OCI-LY1 (cell line): ENCODE measurements around the gene UCP3.

ENCODE experiments used
- H2AFZ ChIP-seq: fragments of 200-600 bp; sonication (generic), shearing (Covaris generic); 2 replicates; pipeline ENCODE4 v1.6.0; 2014; ENCODE audit warnings: antibody characterized with exemption, mild to moderate bottlenecking, low read length
- H3F3A ChIP-seq: fragments of 200-600 bp; sonication (generic), shearing (Covaris generic); 2 replicates; pipeline ENCODE4 v1.6.0; 2014; ENCODE audit warnings: mild to moderate bottlenecking, antibody characterized with exemption, low read length, moderate library complexity; ENCODE audit not compliant: insufficient read depth
- H3K27ac ChIP-seq: fragments of 200-600 bp; sonication (generic); 2 replicates; pipeline ENCODE4 v1.5.1; 2014; ENCODE audit warnings: low read length, mixed run types, mild to moderate bottlenecking, low read depth; ENCODE audit not compliant: poor library complexity, severe bottlenecking
- H3K27me3 ChIP-seq: fragments of 200-600 bp; sonication (generic); 2 replicates; pipeline ENCODE4 v1.6.0; 2014; ENCODE audit warnings: antibody characterized with exemption, mild to moderate bottlenecking, low read length, moderate library complexity; ENCODE audit not compliant: insufficient read depth
- H3K36me3 ChIP-seq: fragments of 200-600 bp; sonication (generic); 2 replicates; pipeline ENCODE4 v1.6.1; 2014; ENCODE audit warnings: mild to moderate bottlenecking, antibody characterized with exemption, low read length, moderate library complexity, mixed read lengths; ENCODE audit not compliant: insufficient read depth
- H3K4me1 ChIP-seq: fragments of 200-600 bp; sonication (generic); 2 replicates; pipeline ENCODE4 v1.5.1; 2014; ENCODE audit warnings: mild to moderate bottlenecking, low read length, moderate library complexity; ENCODE audit not compliant: insufficient read depth, severe bottlenecking
- H3K4me2 ChIP-seq: fragments of 200-600 bp; sonication (generic), shearing (Covaris generic); 2 replicates; pipeline ENCODE4 v1.6.1; 2014; ENCODE audit warnings: low read length
- H3K4me3 ChIP-seq: fragments of 200-600 bp; sonication (generic); 2 replicates; pipeline ENCODE4 v1.5.1; 2014; ENCODE audit warnings: low read length, low read depth, mild to moderate bottlenecking, mixed read lengths; ENCODE audit not compliant: poor library complexity, severe bottlenecking
- H3K79me2 ChIP-seq: fragments of 200-600 bp; shearing (Covaris generic); 2 replicates; pipeline ENCODE4 v1.6.1; 2016; ENCODE audit warnings: mixed run types, low read length, mixed read lengths; ENCODE audit not compliant: insufficient read depth
- H3K9ac ChIP-seq: fragments of 200-600 bp; sonication (generic), shearing (Covaris generic); 2 replicates; pipeline ENCODE4 v1.6.1; 2014; ENCODE audit warnings: mild to moderate bottlenecking, low read length, mixed read lengths
- H3K9me2 ChIP-seq: fragments of 200-600 bp; sonication (generic), shearing (Covaris generic); 2 replicates; pipeline ENCODE4 v1.6.1; 2014; ENCODE audit warnings: low read depth, mild to moderate bottlenecking, low read length, mixed read lengths
- H3K9me3 ChIP-seq: fragments of 200-600 bp; shearing (Covaris generic); 2 replicates; pipeline ENCODE4 v1.6.1; 2014; ENCODE audit warnings: low read length, mixed read lengths
- H4K20me1 ChIP-seq: fragments of 200-600 bp; sonication (generic), shearing (Covaris generic); 2 replicates; pipeline ENCODE4 v1.6.0; 2016; ENCODE audit warnings: mild to moderate bottlenecking, low read length; ENCODE audit not compliant: insufficient read depth
- CTCF ChIP-seq: fragments of 200-600 bp; sonication (generic), shearing (Covaris generic); IDR thresholded peaks from 2 replicates; pipeline ENCODE4 v1.5.1; 2017; ENCODE audit warnings: mild to moderate bottlenecking, antibody characterized with exemption, low read length, moderate library complexity, mixed read lengths
- EZH2 ChIP-seq: fragments of 200-600 bp; sonication (generic), shearing (Covaris generic); IDR thresholded peaks from 2 replicates; pipeline ENCODE4 v1.8.0; 2017; ENCODE audit warnings: borderline replicate concordance, mixed run types, mild to moderate bottlenecking, antibody characterized with exemption, low read length, moderate library complexity, mixed read lengths

UCP3 gene

GRCh38 chr11:73963861-73964260 is 45.0 kb downstream of the UCP3 start:
- no peak for TF ChIP-seq CTCF
- no peak for TF ChIP-seq EZH2
- H3K4me1 ChIP-seq: peaks cover 3% of the 10 kb centered on the region
- H3K36me3 ChIP-seq: no peaks in the 10 kb centered on the region
- H3K4me3 ChIP-seq: no peak overlapping the region
- no peak overlapping the region for H3K9ac ChIP-seq
- no peaks in the 10 kb centered on the region for H3K9me3 ChIP-seq
- no peaks in the 10 kb centered on the region for H3K27me3 ChIP-seq
- no peaks in the 10 kb centered on the region for H3K79me2 ChIP-seq
- H2AFZ ChIP-seq: no peak overlapping the region
- H4K20me1 ChIP-seq: no peaks in the 10 kb centered on the region
- H3K4me2 ChIP-seq: no peak overlapping the region
- no peaks in the 10 kb centered on the region for H3K9me2 ChIP-seq
- no peaks in the 10 kb centered on the region for H3F3A ChIP-seq
- no peak overlapping the region for H3K27ac ChIP-seq

- H3K4me3 ChIP-seq: no peak overlapping the region
- TF ChIP-seq EZH2 (no peak), CTCF (no peak)
- no peak overlapping the region for H3K9ac ChIP-seq
- peaks cover 11% of the 10 kb centered on the region for H3K4me1 ChIP-seq
- H3F3A ChIP-seq: no peaks in the 10 kb centered on the region
- no peak overlapping the region for H2AFZ ChIP-seq
- no peaks in the 10 kb centered on the region for H3K36me3 ChIP-seq
- no peaks in the 10 kb centered on the region for H3K9me2 ChIP-seq
- H3K4me2 ChIP-seq: no peak overlapping the region
- no peaks in the 10 kb centered on the region for H3K79me2 ChIP-seq
- H3K27ac ChIP-seq: no peak overlapping the region
- H3K9me3 ChIP-seq: no peaks in the 10 kb centered on the region
- H4K20me1 ChIP-seq: no peaks in the 10 kb centered on the region
- no peaks in the 10 kb centered on the region; the same call in 1 of the 2 replicates for H3K27me3 ChIP-seq
These were observed 46.7 kb downstream of the UCP3 start for GRCh38 chr11:73962101-73962705.

GRCh38 chr11:73961321-73961720 is 47.6 kb downstream of the UCP3 start:
- no peak overlapping the region for H3K4me2 ChIP-seq
- no peak overlapping the region for H3K27ac ChIP-seq
- H3K9me2 ChIP-seq: no peaks in the 10 kb centered on the region
- no peak overlapping the region for H3K4me3 ChIP-seq
- no peaks in the 10 kb centered on the region; the same call in 1 of the 2 replicates for H3K27me3 ChIP-seq
- peaks cover 13% of the 10 kb centered on the region for H3K4me1 ChIP-seq
- no peak for TF ChIP-seq CTCF
- H3K79me2 ChIP-seq: no peaks in the 10 kb centered on the region
- H3K9me3 ChIP-seq: no peaks in the 10 kb centered on the region
- H2AFZ ChIP-seq: no peak overlapping the region
- no peaks in the 10 kb centered on the region for H4K20me1 ChIP-seq
- no peaks in the 10 kb centered on the region for H3F3A ChIP-seq
- no peak overlapping the region for H3K9ac ChIP-seq
- H3K36me3 ChIP-seq: no peaks in the 10 kb centered on the region
